CD1c-positive myeloid dendritic cell (primary cell): ENCODE data around the gene RPS23.
"Not testable (repeated sequence)": the region's sequence is repeated elsewhere in the genome, so short reads cannot be mapped to it uniquely, and the experiment has no call there.

ENCODE experiments used
- DNase-seq: peaks from one replicate; pipeline ENCODE4 v3.0.0-alpha.2; 2016; ENCODE audit errors: extremely low spot score

Gene RPS23

DNA sequence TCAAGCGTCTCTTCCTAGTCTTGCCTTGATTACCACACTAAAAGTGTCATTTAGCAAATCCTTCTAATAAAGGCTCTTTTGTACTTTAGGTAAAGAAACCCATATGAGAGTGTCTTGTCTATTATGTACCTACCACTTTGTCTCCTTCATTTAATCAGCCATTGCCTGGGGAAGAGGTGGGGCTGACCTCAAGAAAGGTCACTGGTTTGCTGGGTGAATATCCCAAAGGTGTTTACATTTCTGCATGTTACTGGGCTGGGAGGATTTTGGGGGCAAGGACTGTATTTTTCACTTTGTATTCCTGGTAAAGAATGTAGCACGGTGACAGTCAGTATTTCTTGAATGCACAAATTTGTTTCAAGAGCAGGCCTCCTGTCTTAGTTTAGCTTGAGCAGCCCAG is 11.9 kb upstream of the RPS23 start:
- no peak for DNase-seq

DNA sequence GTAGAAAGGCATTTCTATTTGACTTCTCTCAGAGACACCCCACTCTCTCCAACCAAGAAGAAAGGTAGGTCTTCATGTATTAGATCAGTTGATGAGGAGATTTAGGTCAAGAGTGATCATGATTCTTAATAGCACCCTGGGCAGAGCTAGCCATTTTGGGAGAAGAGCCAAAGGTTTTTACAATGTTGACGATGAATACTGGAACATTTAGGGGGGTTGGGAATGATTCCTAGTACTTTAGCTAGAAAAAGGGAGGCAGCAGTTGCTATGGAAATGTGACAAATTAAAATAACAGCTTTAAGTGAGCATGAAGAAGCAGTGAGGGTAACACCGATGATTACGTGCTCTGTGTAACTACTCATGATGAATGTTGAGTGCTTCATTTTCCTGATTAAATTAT is 9.5 kb upstream of the RPS23 start:
- no peak for DNase-seq

DNA sequence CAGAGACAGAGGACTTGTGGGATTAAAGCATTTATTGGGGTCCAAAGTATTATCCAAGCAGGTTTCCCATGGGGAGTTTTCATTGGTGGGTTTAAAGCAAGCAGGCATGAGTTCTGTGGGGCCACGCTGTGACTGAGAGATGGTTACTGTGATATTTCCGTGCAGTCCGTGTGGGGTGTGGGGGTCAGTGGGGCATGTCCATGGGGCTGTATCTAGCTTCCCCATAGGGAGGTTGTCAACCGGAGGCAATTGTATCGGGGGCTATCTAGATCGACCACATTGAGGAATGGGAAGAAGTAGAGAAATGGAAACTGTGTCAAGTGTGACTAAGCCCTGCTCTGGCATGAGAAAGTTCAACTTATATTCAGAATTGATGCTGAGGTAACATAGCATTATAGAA is 7.1 kb upstream of the RPS23 start:
- no peak for DNase-seq

DNA sequence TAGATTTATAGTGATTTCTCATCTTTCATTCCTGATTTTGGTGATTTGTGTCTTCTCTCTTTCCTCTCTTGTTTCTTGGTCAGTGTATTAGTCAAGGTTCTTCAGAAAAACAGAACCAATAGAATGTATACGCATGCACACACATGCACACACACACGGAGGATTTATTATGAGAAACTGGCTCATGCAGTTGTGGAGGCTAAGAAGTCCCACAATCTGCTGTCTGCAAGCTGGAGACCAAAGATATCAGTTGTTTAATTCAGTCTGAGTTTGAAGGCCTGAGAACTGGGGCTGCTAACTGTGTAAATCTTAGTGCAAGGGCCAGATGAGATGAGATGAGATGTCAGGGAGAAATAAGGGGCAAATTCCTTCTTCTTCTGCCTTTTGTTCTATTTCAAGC is 5.7 kb upstream of the RPS23 start:
- DNase-seq = no peak

DNA sequence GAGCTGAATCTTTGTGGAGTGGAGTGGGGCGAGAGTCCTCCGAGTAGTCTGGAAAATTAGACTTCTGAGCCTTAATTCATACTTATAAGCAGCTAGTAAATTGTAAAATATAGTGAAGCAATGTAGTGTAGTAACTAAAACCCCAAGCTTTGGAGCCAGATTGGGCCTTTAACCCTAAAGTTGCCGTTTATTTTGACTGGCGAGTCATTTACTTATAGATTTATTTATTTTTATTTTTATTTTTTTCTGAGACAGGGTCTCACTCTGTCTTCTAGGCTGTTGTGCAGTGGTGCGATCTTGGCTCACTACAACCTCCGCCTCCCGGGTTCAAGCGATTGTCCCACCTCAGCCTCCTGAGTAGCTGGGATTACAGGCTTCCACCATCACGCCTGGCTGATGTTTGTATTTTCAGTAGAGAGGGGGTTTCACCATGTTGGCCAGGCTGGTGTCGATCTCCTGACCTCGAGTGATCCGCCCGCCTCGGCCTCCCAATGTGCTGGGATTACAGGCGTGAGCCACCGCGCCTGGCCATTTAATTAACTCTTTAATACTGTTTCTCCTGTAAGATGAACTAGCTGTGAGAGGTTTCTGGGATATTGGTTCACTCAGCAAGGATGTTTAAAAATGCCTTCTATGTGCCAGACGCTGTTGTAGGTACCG is 687 bp upstream of the RPS23 start:
- DNase-seq = no peak

DNA sequence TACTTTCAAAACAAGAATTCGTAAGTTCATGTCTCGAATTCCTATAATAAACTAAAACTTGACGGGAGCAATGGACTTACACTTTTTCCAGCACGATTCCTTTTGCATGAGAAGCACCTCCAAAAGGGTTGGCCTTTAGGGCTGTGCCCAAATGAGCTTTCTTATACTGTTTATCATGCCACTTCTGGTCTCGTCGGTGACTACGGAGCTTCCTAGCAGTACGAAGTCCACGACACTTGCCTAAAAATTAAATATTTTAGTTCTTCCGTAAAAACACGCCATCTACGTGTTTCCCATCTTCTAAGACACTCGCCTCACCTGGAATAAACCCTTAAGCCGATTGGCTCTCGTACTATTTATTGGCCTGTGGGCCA is 554 bp downstream of the RPS23 start:
- DNase-seq = peak; percentile 8

DNA sequence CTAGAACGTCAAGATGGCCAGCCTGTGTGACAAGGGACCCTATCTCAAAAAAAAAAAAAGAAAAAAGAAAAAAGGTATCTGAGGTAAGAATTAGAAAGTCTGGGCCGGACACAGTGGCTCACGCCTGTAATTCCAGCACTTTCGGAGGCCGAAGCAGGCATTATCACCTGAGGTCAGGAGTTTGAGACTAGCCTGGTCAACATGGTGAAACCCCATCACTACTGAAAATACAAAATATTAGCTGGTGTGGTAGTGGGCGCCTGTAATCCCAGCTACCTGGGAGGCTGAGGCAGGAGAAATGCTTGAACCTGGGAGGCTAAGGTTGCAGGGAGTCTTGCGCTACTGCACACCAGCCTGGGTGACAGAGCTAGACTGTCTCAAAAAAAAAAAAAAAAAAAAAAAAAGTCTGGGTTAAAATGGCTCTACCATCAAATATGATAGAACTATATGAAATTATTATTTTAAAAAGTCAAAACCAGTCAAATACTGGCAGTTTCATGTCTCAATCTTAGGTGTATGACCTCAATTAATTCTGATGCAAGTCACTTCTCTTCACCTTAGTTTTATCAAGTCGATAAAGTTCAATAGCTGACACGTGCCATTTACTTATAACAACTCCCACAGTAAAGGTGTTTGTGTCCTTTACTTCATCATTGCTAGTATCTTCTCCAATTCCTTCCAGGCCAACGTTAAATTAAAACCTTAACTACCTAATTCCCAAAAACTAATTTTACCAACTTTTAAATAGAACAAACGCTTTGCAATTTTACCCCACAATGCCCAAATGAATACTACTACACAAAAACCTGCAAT is 1.1 kb downstream of the RPS23 start:
- DNase-seq = no peak

DNA sequence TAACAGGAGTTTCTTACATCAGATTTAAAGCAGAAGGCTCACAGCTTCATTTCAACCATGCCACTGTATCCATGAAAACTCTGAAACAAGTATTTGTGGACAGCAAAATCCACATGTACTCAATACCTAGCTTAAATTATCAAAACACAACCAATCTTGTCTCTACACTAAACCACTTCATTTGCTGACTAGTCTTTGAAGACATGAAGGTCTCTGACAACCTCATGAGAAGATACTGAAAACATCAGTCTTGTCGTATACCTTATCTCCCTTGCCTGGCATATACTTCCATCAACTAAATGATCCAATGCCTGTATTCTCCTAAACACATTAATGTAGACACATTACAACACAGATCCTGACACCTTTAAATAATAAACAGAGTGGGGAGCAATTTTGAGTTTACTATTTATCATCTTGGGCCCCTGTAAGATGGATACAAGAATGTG is 2.9 kb downstream of the RPS23 start:
- DNase-seq = no peak

DNA sequence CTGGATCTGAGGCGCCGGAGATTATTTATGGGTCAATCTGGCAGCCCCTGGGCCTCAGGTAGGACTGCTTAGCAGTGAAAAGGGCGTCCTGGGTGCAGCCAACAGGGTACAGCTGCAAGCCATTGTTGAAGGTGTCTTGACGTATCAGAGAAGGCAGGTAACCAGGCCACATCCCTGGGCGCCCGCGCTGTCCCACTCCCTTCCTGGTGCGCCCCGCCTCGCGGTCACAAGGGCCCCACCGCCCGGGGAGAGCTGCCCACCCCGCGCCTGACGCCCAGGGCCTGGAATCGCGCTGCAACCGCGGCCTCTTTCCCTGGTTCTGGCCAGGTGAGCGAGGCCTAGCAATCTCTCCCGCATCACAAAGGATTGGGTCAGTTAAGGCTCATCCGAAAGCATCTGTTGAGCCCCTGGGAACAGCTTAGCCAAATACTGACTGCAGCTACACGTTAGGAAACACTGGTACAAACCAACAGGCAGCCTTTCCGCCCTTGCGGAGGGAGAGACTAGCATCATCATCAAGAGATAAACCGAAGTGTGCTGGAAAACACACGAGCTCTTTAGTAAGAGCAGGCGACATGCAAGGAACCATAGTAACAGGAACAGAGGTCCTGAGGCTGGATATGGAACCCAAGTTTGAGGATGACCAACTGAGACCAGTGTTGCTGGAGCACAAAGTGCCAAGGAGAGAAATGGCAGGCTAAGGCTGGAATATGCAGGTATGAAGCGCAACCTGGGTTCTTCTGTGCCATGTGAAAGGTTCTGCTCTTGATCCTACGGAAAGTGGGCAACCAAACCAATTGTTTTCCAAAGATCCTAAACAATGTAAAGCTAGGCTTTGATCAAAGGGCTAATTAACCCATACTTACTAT is 3.6 kb downstream of the RPS23 start:
- DNase-seq = no peak

DNA sequence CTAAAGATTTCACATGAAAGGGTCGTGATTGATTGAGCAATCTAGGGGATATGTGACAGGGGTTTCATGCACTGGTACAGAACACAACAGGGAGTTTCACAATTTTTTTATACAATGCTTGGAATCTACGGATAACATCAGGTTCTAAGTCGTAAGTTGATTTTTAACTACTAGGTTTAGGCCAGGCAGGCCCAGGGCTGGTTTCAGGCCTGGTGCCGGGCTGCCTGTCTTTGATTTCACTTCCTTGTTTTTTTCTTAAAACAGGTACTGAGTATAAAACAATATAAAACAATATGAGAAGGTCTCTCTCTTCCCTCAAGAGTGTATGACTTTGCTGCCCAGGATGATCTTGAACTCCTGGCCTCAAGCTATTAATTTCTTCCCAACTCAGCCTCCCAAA is 4.7 kb downstream of the RPS23 start:
- not testable (repeated sequence) for DNase-seq

DNA sequence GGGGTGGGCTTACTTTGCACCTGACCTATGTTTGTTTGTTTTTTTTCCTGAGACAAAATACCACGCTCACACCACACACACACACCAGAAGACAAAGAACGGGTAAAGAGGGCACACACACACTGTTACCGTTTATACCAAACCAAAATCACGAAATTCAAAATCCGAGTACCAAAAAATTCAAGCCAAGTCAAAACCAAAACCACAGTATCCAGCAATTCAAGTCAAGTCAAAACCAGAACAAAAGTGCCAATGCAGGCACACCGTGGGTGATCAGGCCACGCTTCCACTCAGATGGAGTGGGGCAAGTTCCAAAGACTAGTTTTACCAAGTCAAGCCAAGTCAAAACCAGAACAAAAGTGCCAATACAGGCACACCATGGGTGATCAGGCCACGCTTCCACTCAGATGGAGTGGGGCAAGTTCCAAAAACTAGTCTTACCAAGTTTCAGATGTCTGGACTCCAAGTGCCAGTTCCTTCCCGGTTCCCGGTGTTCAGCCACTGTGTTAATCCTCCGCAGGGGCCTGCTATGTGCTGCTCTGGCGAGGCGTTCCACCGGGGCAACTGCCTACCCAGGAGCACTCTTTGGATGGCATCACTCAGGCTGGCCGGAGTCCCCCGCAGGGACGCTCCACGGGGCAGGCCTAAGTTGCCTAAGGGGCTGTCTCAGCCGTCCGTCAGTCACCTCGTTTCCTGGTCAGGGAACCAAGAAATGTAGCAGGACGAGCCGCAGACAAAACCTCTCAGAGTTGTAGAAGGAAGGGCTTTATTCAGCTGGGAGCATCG is 5.4 kb downstream of the RPS23 start:
- not testable (repeated sequence) for DNase-seq

DNA sequence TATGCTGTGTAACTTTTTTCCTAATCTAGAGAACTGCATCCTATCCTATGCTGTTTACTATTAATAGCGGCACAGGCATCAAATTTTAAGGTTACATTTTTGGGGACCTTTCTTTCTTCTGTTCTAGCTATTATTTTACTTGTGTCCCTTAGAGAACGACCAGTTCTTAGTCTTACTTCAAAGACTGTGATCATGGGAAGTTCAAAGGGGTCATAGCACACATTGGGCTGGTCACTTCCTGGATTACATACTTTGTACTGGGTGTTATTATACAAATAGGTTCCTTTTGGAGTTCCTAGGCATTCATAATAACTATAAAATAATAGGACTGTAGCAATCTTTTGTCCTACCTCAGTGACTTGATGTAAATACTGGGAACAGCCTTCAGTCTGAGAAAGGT is 8.8 kb downstream of the RPS23 start:
- DNase-seq = not testable (repeated sequence)

DNA sequence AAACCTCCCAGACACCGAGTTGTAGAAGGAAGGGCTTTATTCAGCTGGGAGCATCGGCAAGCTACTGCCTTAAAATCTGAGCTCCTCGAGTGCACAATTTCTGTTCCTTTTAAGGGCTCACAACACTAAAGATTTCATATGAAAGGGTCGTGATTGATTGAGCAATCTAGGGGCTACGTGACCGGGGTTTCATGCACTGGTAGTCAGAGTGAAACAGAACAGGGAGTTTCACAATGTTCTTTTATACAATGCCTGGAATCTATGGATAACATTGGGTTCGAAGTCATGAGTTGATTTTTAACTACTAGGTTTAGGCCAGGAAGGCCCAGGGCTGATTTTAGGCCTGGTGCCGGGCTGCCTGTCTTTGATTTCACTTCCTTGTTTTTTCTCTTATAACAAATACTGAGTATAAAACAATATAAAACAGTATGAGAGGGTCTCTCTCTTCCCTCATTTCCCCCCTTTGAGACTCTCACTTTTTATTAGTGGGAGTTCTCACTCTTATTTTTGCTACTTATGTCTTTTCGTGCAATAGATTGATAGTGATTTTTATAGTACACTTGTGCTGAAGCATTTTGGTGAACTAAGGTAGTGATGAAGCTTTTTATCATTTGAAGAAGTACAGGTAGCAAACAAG is 10.7 kb downstream of the RPS23 start:
- not testable (repeated sequence) for DNase-seq

DNA sequence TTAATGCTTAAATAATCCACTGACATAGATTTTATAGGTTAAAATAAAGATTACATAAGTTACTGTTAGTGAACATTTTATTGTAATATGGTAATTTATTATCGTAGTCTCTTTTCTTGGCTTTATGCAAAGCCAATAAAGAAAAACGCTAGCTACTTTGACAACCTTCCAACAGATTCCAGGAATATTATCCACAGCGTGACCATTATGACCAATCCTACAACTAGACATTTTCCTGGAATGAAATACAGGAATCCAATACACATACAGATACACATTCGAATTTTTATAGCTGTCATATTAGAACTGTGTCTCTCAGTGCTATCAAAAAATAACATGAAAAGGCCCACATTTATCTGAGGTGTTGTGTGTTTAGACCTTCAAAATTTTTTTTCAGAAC is 13.1 kb downstream of the RPS23 start:
- DNase-seq = no peak

DNA sequence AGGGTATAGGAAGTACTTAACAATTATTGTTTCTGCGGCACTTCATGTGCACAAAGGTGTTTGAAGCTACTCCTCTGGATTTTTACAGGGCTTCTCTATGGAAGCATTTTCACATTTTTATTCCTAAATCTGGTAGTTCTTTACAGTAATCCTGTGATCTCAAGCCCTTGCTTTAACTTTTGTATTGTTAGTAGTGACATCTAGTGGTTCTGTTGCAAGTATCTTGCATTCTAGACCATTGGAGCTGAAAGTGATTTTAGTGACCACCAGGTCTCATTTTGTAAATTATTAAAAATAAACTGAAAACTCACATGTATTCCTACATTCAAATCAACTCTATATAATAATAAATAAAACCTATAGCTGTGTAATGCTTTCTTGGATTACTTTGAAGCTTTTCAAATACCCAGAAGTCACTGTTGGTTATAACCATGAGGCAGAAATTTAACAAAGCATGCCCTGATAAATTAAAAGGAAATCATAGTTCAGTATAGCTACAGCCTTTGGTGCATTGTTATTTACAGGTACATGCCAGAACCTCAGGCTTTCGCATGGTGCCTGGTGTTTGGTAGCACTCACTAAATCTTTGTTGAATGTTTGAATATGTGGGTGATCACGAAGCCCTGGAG is 18.9 kb downstream of the RPS23 start:
- DNase-seq = no peak

DNA sequence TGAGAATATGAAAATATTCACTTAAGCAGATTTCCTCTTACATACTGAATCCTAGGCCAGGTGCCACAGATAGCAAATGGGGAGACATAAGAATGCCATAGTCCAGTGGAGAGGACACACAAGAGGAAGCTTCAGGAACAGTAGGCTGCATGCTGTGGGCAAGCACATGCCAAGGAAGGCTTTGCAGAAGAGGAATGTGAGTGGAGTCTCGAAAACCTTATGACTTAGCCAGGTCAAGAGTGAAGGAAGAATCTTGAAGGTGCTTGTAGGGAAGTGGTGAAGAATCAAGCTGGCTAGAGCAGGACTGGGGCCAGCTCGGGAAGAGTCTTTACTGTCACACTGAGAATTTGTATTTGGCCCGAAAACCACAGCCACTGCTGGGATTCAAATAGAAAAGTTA is 20.4 kb downstream of the RPS23 start:
- DNase-seq = no peak

DNA sequence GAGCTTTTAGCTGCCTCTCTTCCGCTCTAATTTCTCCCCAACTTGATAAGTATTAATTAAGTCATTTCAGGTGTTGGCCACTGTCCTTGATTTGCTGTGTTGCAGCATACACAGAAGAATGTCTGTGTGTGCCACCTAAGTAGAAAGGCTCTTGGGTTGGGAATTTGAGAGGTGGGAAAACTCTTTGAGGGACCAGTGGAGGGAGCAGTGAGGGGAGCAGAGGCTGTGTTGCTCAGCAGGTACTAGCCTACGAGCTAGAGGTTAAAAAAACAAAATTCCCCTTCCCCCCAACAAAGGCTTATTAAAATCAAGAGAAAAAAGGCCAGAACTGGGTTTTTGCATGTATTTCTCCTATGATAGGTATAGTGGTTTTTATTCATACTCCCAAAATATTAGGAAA is 20.9 kb downstream of the RPS23 start:
- DNase-seq = no peak

DNA sequence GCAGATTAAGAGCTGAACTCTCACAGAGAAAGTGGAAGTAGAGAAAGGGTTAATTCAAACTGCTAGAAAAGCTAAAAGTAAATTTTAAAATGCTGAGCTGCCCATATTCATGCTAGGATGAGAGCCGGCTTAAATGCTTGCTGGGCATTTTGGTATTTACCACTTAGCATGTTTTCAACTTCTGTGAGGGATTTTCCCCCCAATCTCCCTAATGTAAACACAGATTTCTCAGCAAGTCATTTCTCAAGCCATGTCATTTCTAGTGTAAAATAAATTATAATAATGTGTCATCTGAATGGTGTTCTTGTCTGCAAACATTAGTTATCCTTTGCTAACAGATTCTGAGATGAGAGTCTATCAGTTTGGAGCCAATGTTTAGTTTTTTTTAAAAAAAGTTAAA is 22.3 kb downstream of the RPS23 start:
- DNase-seq = no peak

DNA sequence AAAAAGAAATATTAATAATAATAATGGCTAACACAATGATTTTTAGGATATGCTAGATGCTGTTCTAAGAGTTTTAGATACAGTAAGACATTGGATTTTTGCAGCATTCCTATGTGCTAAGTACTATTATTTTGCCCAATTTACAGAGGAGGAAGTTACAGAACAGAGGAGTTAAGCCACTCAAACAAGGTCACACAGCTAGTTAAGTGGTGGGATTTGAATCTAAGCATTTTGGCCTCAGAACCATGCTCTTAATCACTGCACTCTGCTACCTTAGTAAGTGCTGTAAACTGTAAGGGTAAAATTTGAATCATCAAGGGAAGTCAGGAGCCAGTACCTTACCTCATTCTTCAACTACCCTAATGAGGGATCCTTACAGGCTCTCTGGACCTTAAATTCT is 25.4 kb downstream of the RPS23 start:
- no peak for DNase-seq

DNA sequence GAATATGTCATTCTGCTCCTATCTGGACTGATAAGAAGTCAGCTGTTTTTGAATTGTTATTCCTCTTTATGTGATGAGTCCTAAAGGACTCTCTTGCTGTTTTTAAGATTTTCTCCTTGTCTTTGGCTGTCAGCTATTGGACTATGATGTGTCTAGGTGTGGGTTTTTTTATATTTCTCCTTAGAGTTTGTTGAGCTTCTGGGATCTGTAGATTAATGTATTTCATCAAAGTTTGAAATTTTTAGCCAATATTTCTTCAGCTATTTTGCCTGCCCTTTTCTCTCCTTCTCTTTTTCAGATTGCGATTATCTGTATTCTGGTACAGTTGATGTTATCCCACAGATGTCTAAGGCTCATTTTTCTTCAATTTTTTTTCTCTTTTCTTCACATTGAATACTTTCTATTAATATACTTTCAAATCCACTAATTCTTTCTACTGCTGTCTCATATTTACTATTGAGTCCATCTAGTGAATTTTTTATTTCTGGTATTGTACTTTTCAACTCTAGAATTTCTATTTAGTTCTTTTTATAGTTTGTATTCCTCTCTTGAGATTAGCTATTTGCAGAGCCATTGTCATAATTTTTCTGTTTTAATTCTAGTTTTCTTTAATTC is 31.1 kb downstream of the RPS23 start:
- no peak for DNase-seq
